Measurements from ENCODE around the gene TTLL11.

The TTLL11 gene

GRCh38 chr9:122107291-122107805 is 14.2 kb upstream of the TTLL11 start:
- TF ChIP-seq CTCF (IDR thresholded peaks at IDR 0.05; ENCODE audit: insufficient read depth, low read depth, low read length, missing control alignments) = no peak
- no peak for DNase-seq (ENCODE audit: low read depth)

DNA sequence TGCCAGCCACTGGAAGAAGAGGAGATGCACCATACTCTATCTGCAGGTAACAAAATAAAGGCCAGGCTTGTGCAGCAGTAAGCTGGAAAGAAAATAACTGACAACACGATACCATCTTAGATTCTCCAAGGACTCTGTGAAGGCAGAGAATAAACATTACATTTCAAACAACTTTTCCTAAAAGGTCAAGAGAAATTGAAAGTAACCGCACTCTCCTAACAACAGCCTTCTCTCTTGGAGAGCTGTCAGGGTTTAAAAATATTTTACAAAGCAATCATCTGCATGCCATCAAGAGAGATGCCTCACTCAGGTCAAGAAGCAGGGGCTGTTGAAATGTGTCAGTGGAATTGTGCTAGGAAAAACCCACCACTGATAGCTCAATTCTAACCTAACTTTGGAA is 13.5 kb upstream of the TTLL11 start:
- no peak overlapping the region for H3K4me3 ChIP-seq (ENCODE audit: low read length)
- no peak for DNase-seq (ENCODE audit: low read depth)
- TF ChIP-seq CTCF (IDR thresholded peaks at IDR 0.05; ENCODE audit: insufficient read depth, low read depth, low read length, missing control alignments) = no peak

More at GRCh38 chr9:122107291-122107805, 14.2 kb upstream of the TTLL11 start:
- H3K4me3 ChIP-seq (ENCODE audit: low read length) = no peak overlapping the region

DNA sequence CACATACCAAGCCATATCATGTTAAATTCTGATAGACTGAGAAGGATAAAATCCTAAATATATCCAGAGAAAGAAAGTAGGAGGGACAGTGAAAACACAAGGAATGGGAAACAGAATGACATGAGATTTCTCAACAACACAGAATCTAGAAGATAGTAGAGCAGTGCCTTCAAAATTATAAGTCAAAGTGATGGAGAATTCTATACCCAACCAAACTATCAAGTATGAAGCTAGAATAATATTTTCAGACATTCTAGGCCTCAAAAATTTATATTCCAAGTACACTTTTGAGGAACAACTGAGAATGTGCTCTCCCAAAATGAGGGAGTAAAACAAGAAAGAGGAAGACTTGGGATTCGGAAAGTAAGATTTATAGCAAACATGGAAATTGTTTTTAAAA is 10.9 kb upstream of the TTLL11 start:
- no peak for DNase-seq (ENCODE audit: low read depth)
- TF ChIP-seq CTCF (IDR thresholded peaks at IDR 0.05; ENCODE audit: insufficient read depth, low read depth, low read length, missing control alignments) = no peak
- H3K4me3 ChIP-seq (ENCODE audit: low read length) = no peak overlapping the region

GRCh38 chr9:122102156-122102555 is 9.0 kb upstream of the TTLL11 start:
- no peak for DNase-seq (ENCODE audit: low read depth)
- no peak for TF ChIP-seq CTCF (IDR thresholded peaks at IDR 0.05; ENCODE audit: insufficient read depth, low read depth, low read length, missing control alignments)

GRCh38 chr9:122100756-122101155 is 7.6 kb upstream of the TTLL11 start:
- no peak for TF ChIP-seq CTCF (IDR thresholded peaks at IDR 0.05; ENCODE audit: insufficient read depth, low read depth, low read length, missing control alignments)
- H3K4me3 ChIP-seq (ENCODE audit: low read length) = no peak overlapping the region
- no peak for DNase-seq (ENCODE audit: low read depth)

More at GRCh38 chr9:122102156-122102555, 9.0 kb upstream of the TTLL11 start:
- H3K4me3 ChIP-seq (ENCODE audit: low read length) = no peak overlapping the region

DNA sequence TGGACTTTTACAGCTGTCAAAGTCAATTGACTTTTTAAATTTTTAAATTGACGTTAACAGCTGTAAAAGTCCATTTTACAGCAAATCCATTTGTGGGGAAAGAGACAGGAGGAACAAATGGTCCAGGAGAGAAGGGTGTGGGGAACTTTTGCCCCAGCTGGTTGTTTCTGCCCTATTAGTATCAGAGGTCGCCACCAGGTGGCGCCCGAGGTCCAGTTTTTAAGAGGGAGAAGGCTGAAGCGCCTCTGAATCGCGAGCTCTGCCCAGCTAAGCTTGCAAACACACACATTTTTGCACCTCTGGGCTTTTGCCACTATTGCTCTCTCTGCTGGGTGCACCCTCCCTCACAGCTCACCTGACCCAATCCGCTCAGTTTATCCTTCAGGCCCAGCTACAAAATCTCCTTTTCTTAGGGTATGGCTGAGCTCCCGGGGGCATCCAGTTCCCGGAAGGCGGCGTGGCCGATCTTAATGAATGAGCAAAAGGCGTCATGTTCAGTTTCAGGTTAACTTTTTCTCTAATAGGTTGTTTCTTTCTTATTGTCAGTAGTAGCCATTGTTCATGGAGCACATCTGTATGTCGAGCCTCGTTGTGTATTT is 6.3 kb upstream of the TTLL11 start:
- H3K4me3 ChIP-seq (ENCODE audit: low read length) = no peak overlapping the region
- DNase-seq (ENCODE audit: low read depth) = peak; percentile 75
- TF ChIP-seq CTCF (IDR thresholded peaks at IDR 0.05; ENCODE audit: insufficient read depth, low read depth, low read length, missing control alignments) = peak; percentile 79
